GM23338 (cell line): ENCODE data around the gene CD86. TPM values are rescaled to one million over a fixed set of nuclear protein-coding genes. Genes with fewer than 3 reads are reported as not detected.

Source experiments
- ATAC-seq: fragments of 200-7000 bp; cut with Tn5 transposase; 3 replicates; pipeline ENCODE4 v1.9.1; 2020
- DNase-seq: peaks from one replicate; pipeline ENCODE4 v3.0.0-alpha.2; 2015; ENCODE audit warnings: low spot score
- H2AFZ ChIP-seq: fragments of 200-600 bp; sonication (generic); 2 replicates; pipeline ENCODE4 v1.8.0; 2016; ENCODE audit warnings: antibody characterized with exemption, mild to moderate bottlenecking, moderate library complexity
- H3F3A ChIP-seq: fragments of 200-600 bp; sonication (generic); replicated peaks from 2 replicates; pipeline ENCODE4 v1.8.0; 2017; ENCODE audit warnings: antibody characterized with exemption, mixed run types, low read depth
- H3K27ac ChIP-seq: fragments of 200-600 bp; sonication (generic); 2 replicates; pipeline ENCODE4 v1.6.1; 2016; ENCODE audit warnings: low read depth
- H3K27me3 ChIP-seq: fragments of 200-600 bp; sonication (generic); 2 replicates; pipeline ENCODE4 v1.8.0; 2016; ENCODE audit warnings: mild to moderate bottlenecking, mixed run types, moderate library complexity; ENCODE audit not compliant: insufficient read depth
- H3K36me3 ChIP-seq: fragments of 200-600 bp; sonication (generic); 2 replicates; pipeline ENCODE4 v1.8.0; 2016; ENCODE audit warnings: mild to moderate bottlenecking; ENCODE audit not compliant: insufficient read depth
- H3K4me1 ChIP-seq: fragments of 200-600 bp; sonication (generic); 2 replicates; pipeline ENCODE4 v1.8.0; 2016; ENCODE audit warnings: mild to moderate bottlenecking, moderate library complexity; ENCODE audit not compliant: insufficient read depth
- H3K4me2 ChIP-seq: fragments of 200-600 bp; sonication (generic); 2 replicates; pipeline ENCODE4 v1.7.1; 2017; ENCODE audit warnings: mixed run types
- H3K4me3 ChIP-seq: fragments of 200-600 bp; sonication (generic); 2 replicates; pipeline ENCODE4 v1.6.1; 2016; ENCODE audit warnings: mixed run types
- H3K79me2 ChIP-seq: fragments of 200-600 bp; sonication (generic); replicated peaks from 2 replicates; pipeline ENCODE4 v1.8.0; 2017; ENCODE audit warnings: mild to moderate bottlenecking; ENCODE audit not compliant: insufficient read depth
- H3K9me2 ChIP-seq: fragments of 200-600 bp; sonication (generic); 2 replicates; pipeline ENCODE4 v1.8.0; 2017; ENCODE audit not compliant: insufficient read depth
- H4K20me1 ChIP-seq: fragments of 200-600 bp; sonication (generic); replicated peaks from 2 replicates; pipeline ENCODE4 v1.8.0; 2017; ENCODE audit warnings: mild to moderate bottlenecking; ENCODE audit not compliant: insufficient read depth
- H3K27ac Mint-ChIP-seq: 2 replicates; pipeline ENCODE4 v1.8.0; 2020; ENCODE audit warnings: inconsistent platforms, mild to moderate bottlenecking, moderate library complexity, mixed read lengths
- H3K27me3 Mint-ChIP-seq: 3 replicates; pipeline ENCODE4 v1.8.0; 2022; ENCODE audit warnings: low read depth, mild to moderate bottlenecking, moderate library complexity, mixed read lengths, inconsistent platforms; ENCODE audit not compliant: insufficient read depth, poor library complexity
- H3K36me3 Mint-ChIP-seq: 3 replicates; pipeline ENCODE4 v1.8.0; 2021; ENCODE audit warnings: low read depth, mild to moderate bottlenecking, inconsistent platforms, moderate library complexity, mixed read lengths
- H3K4me1 Mint-ChIP-seq: 3 replicates; pipeline ENCODE4 v1.8.0; 2020; ENCODE audit warnings: mild to moderate bottlenecking, inconsistent platforms, mixed read lengths
- H3K4me3 Mint-ChIP-seq: 3 replicates; pipeline ENCODE4 v1.8.0; 2021; ENCODE audit warnings: moderate library complexity, mild to moderate bottlenecking, inconsistent platforms, mixed read lengths
- H3K9me3 Mint-ChIP-seq: 3 replicates; pipeline ENCODE4 v1.8.0; 2020; ENCODE audit warnings: moderate library complexity, mild to moderate bottlenecking, inconsistent platforms, mixed read lengths
- CREB1 ChIP-seq: fragments of 250-450 bp; sonication (Bioruptor Pico); IDR thresholded peaks from 2 replicates; pipeline ENCODE4 v1.5.0; 2020; ENCODE audit warnings: low read depth, mild to moderate bottlenecking, moderate library complexity
- CTCF ChIP-seq, 2 experiments: fragments of 200-600 bp in 1 of 2; sonication (generic) in 1 of 2; conservative IDR thresholded peaks; 2 replicates each; pipeline versions ENCODE4 v1.5.1 to v1.6.1; 2016 to 2017; ENCODE audit warnings: antibody characterized with exemption in 2 of 2, low read depth in 2 of 2, mild to moderate bottlenecking in 2 of 2, moderate library complexity in 1 of 2
- EZH2 ChIP-seq: fragments of 200-600 bp; sonication (generic); IDR thresholded peaks from one replicate; pipeline ENCODE4 v1.8.0; 2017; ENCODE audit warnings: antibody characterized with exemption, mild to moderate bottlenecking, low read depth; ENCODE audit not compliant: unreplicated experiment
- EZH2phosphoT487 ChIP-seq: fragments of 200-600 bp; sonication (generic); IDR thresholded peaks from one replicate; pipeline ENCODE4 v1.8.1; 2018; ENCODE audit warnings: antibody characterized with exemption; ENCODE audit not compliant: unreplicated experiment
- JUNB ChIP-seq: IDR thresholded peaks from one replicate; pipeline ENCODE4 v1.6.1; 2016; ENCODE audit warnings: antibody characterized with exemption; ENCODE audit not compliant: unreplicated experiment
- NANOG ChIP-seq: IDR thresholded peaks from 2 replicates; pipeline ENCODE4 v1.6.1; 2016; ENCODE audit warnings: antibody characterized with exemption, borderline replicate concordance
- POLR2AphosphoS5 ChIP-seq: IDR thresholded peaks from 2 replicates; pipeline ENCODE4 v1.6.1; 2016; ENCODE audit warnings: antibody characterized with exemption, low read depth
- STAT1 ChIP-seq: IDR thresholded peaks from one replicate; pipeline ENCODE4 v1.6.1; 2016; ENCODE audit warnings: antibody characterized with exemption; ENCODE audit not compliant: unreplicated experiment
- ZNF331 ChIP-seq: fragments of 250-450 bp; sonication (Bioruptor Pico); IDR thresholded peaks from 2 replicates; pipeline ENCODE4 v1.5.0; 2020; ENCODE audit warnings: low read depth, mild to moderate bottlenecking, moderate library complexity
- ZNF462 ChIP-seq: fragments of 250-450 bp; sonication (Bioruptor Pico); IDR thresholded peaks from 2 replicates; pipeline ENCODE4 v1.5.0; 2020; ENCODE audit warnings: mild to moderate bottlenecking, moderate library complexity
- polyA plus RNA-seq: library from polyadenylated mRNA; unstranded; fragments of >200 nt; fragmentation: Nextera tagmentation; extraction: Ambion mirVana; gene quantifications from 2 replicates; pipeline ENCODE4 v1.2.1, GENCODE V29; 2016
- total RNA-seq: library from RNA; depleted of rRNA; stranded (reverse); fragments of >200 nt; shearing (Covaris generic); gene quantifications from 2 replicates; pipeline ENCODE4 v1.2.3, GENCODE V29; 2014

CD86 gene
- total and polyA plus RNA-seq, 2 experiments from 2014 or later = 0.97 TPM; not detected in 1

GRCh38 chr3:122167630-122168029, 112.5 kb downstream of the CD86 start (continued):
- no peak for TF ChIP-seq NANOG
- no peak for TF ChIP-seq ZNF462 (CRISPR knock-in tag)
- TF ChIP-seq CREB1 = no peak

GRCh38 chr3:122168044-122168443, 112.9 kb downstream of the CD86 start:
- Histone ChIP-seq H2AFZ (no peak overlapping the region), H3K9me2 (no peaks in the 10 kb centered on the region; the same call in 1 of the 2 replicates), H3F3A (no peaks in the 10 kb centered on the region), H3K4me1 (no peaks in the 10 kb centered on the region), H3K79me2 (no peaks in the 10 kb centered on the region), H3K4me2 (no peak overlapping the region), H3K27me3 (no peaks in the 10 kb centered on the region), H3K36me3 (no peaks in the 10 kb centered on the region), H3K27ac (no peak overlapping the region), H3K4me3 (no peak overlapping the region), H4K20me1 (no peaks in the 10 kb centered on the region)
- H3K9me3 Mint-ChIP-seq = peaks cover 21% of the 10 kb centered on the region; the same call in 2 of the 3 replicates
- no peaks in the 10 kb centered on the region for H3K4me1 Mint-ChIP-seq
- H3K27ac Mint-ChIP-seq = no peak overlapping the region
- peaks cover 3% of the 10 kb centered on the region; the same call in 1 of the 3 replicates for H3K36me3 Mint-ChIP-seq
- no peak for DNase-seq
- H3K27me3 Mint-ChIP-seq = no peaks in the 10 kb centered on the region
- no peak for ATAC-seq
- no peak overlapping the region for H3K4me3 Mint-ChIP-seq
- TF ChIP-seq NANOG = no peak
- no peak for TF ChIP-seq CREB1
- TF ChIP-seq POLR2AphosphoS5 = no peak
- TF ChIP-seq EZH2 = no peak
- no peak for TF ChIP-seq JUNB
- no peak for TF ChIP-seq ZNF331 (CRISPR knock-in tag)
- TF ChIP-seq CTCF (conservative IDR thresholded peaks at IDR 0.05; ENCODE audit: low read depth in 2 of 2) = no peak
- no peak for TF ChIP-seq EZH2phosphoT487
- TF ChIP-seq STAT1 = no peak
